IMR-90 (cell line): ENCODE data around the gene IRX3. TPM values are rescaled to one million over a fixed set of nuclear protein-coding genes. Genes with fewer than 3 reads are reported as not detected.

Experiments used
- ATAC-seq: fragments of 200-7000 bp; cut with Tn5 transposase; 2 replicates; pipeline ENCODE4 v1.9.1; 2020; ENCODE audit warnings: low read depth, mild to moderate bottlenecking, moderate library complexity
- BruUV-seq: library from RNA; stranded (reverse); fragments of 400-500 nt; replicated peaks from 2 replicates; lab custom pipeline; 2021; lab: Mats Ljungman, UMichigan
- CTCF ChIA-PET: fragments of 300-600 bp; formaldehyde crosslinking; extraction: SDS; loops from one replicate; lab custom pipeline; 2021; ENCODE audit warnings: antibody characterized with exemption; lab: Yijun Ruan, JAX
- POLR2A ChIA-PET: fragments of 300-600 bp; sonication (Branson Sonifier 250); formaldehyde crosslinking; loops from one replicate; lab custom pipeline; 2022; ENCODE audit warnings: antibody characterized with exemption; ENCODE audit not compliant: unreplicated experiment; lab: Charles Lee
- DNase-seq: peaks from one replicate; pipeline ENCODE4 v3.0.0; 2013
- H2AFZ ChIP-seq: replicated peaks from 2 replicates; pipeline ENCODE3; 2013; ENCODE audit warnings: low read length, mild to moderate bottlenecking; ENCODE audit not compliant: poor library complexity
- H2AK5ac ChIP-seq: 2 replicates; pipeline ENCODE4 v1.6.1; 2013; ENCODE audit warnings: low read depth, low read length, inconsistent platforms
- H2AK9ac ChIP-seq: replicated peaks from 2 replicates; pipeline ENCODE3; 2013; ENCODE audit warnings: mild to moderate bottlenecking, low read depth, low read length, moderate library complexity; ENCODE audit not compliant: poor library complexity
- H2BK120ac ChIP-seq: 2 replicates; pipeline ENCODE4 v1.6.1; 2013; ENCODE audit warnings: low read depth, low read length, inconsistent platforms
- H2BK15ac ChIP-seq: 3 replicates; pipeline ENCODE4 v1.6.1; 2013; ENCODE audit warnings: low read depth, low read length, inconsistent platforms
- H2BK20ac ChIP-seq: 2 replicates; pipeline ENCODE4 v1.6.1; 2013; ENCODE audit warnings: low read depth, mild to moderate bottlenecking, inconsistent platforms, low read length, moderate library complexity
- H2BK5ac ChIP-seq: 2 replicates; pipeline ENCODE4 v1.6.1; 2013; ENCODE audit warnings: mild to moderate bottlenecking, low read depth, low read length, inconsistent platforms; ENCODE audit not compliant: poor library complexity, severe bottlenecking
- H3K14ac ChIP-seq: replicated peaks from 2 replicates; pipeline ENCODE4 v1.6.1; 2013; ENCODE audit warnings: low read depth, low read length, inconsistent platforms
- H3K18ac ChIP-seq: 2 replicates; pipeline ENCODE4 v1.6.1; 2013; ENCODE audit warnings: low read depth, low read length, control low read depth
- H3K23ac ChIP-seq: 2 replicates; pipeline ENCODE4 v1.6.1; 2013; ENCODE audit warnings: low read depth, low read length, inconsistent platforms
- H3K27ac ChIP-seq: 2 replicates; pipeline ENCODE4 v1.5.1; 2013; ENCODE audit warnings: mild to moderate bottlenecking, control low read depth, low read length; ENCODE audit not compliant: insufficient read depth
- H3K27me3 ChIP-seq: 2 replicates; pipeline ENCODE4 v1.6.1; 2013; ENCODE audit warnings: low read length; ENCODE audit not compliant: control insufficient read depth, insufficient read depth
- H3K36me3 ChIP-seq: 2 replicates; pipeline ENCODE4 v1.6.1; 2013; ENCODE audit warnings: low read length, mixed read lengths; ENCODE audit not compliant: control insufficient read depth, insufficient read depth
- H3K4ac ChIP-seq: 2 replicates; pipeline ENCODE4 v1.6.1; 2013; ENCODE audit warnings: low read depth, low read length, inconsistent platforms
- H3K4me1 ChIP-seq: 2 replicates; pipeline ENCODE4 v1.6.1; 2013; ENCODE audit warnings: low read length, mixed read lengths; ENCODE audit not compliant: control insufficient read depth, insufficient read depth
- H3K4me2 ChIP-seq: 2 replicates; pipeline ENCODE4 v1.6.1; 2013; ENCODE audit warnings: low read depth, mild to moderate bottlenecking, control low read depth, low read length, moderate library complexity
- H3K4me3 ChIP-seq: 2 replicates; pipeline ENCODE4 v1.5.1; 2013; ENCODE audit warnings: low read depth, mild to moderate bottlenecking, control low read depth, low read length, moderate library complexity; ENCODE audit not compliant: insufficient read depth
- H3K56ac ChIP-seq: 2 replicates; pipeline ENCODE4 v1.6.1; 2013; ENCODE audit warnings: low read length, inconsistent platforms; ENCODE audit not compliant: insufficient read depth; ENCODE audit errors: extremely low read depth
- H3K79me1 ChIP-seq, 2 experiments: 2 replicates each; pipeline ENCODE4 v1.6.1; 2013; ENCODE audit warnings: low read length in 2 of 2, inconsistent platforms in 1 of 2, low read depth in 1 of 2
- H3K9ac ChIP-seq: 2 replicates; pipeline ENCODE4 v1.6.1; 2013; ENCODE audit warnings: low read depth, low read length, control low read depth
- H3K9me1 ChIP-seq: 2 replicates; pipeline ENCODE4 v1.6.1; 2013; ENCODE audit warnings: low read length, inconsistent platforms; ENCODE audit not compliant: insufficient read depth
- H3K9me3 ChIP-seq: 2 replicates; pipeline ENCODE4 v1.6.1; 2013; ENCODE audit warnings: low read length; ENCODE audit not compliant: control insufficient read depth, insufficient read depth
- H4K20me1 ChIP-seq: 2 replicates; pipeline ENCODE4 v1.6.1; 2013; ENCODE audit warnings: low read length, inconsistent platforms; ENCODE audit not compliant: insufficient read depth
- H4K5ac ChIP-seq: 2 replicates; pipeline ENCODE4 v1.6.1; 2013; ENCODE audit warnings: mild to moderate bottlenecking, low read depth, low read length, control low read depth
- H4K8ac ChIP-seq, 2 experiments: 2 replicates each; pipeline ENCODE4 v1.6.1; 2013; ENCODE audit warnings: low read depth in 2 of 2, low read length in 2 of 2, control low read depth in 1 of 2, inconsistent platforms in 1 of 2
- H4K91ac ChIP-seq: 2 replicates; pipeline ENCODE4 v1.6.1; 2013; ENCODE audit warnings: low read depth, low read length, inconsistent platforms; ENCODE audit not compliant: insufficient read depth
- MAFK ChIP-seq: IDR thresholded peaks from 2 replicates; pipeline ENCODE4 v1.6.1; 2012; ENCODE audit warnings: low read depth, low read length, improper control_type of control experiment
- RCOR1 ChIP-seq: IDR thresholded peaks from 2 replicates; pipeline ENCODE4 v1.6.1; 2012; ENCODE audit warnings: mild to moderate bottlenecking, low read length, improper control_type of control experiment; ENCODE audit not compliant: insufficient replicate concordance
- WGBS, 2 experiments: methylation state at CpG; one replicate each; pipeline versions ENCODE4 v1.1.5 to v1.1.7; 2013; ENCODE audit warnings: missing lambda C conversion rate in 2 of 2; ENCODE audit not compliant: insufficient read length in 1 of 2; ENCODE audit errors: extremely low coverage in 2 of 2; 5-methylcytosine and 5-hydroxymethylcytosine counted together
- dilution Hi-C: fragments of 300-500 bp; cut with HindIII; formaldehyde crosslinking; loops from one replicate; pipeline ENCODE4 v1.14.3; 2018; ENCODE audit warnings: low sequenced_read_pairs; ENCODE audit not compliant: unreplicated experiment
- in situ Hi-C: fragments of 300-500 bp; cut with MboI; formaldehyde crosslinking; loops from 3 replicates; pipeline ENCODE4 v1.14.3; 2019; ENCODE audit warnings: low sequenced_read_pairs, inconsistent platforms, mixed read lengths
- intact Hi-C: fragments of 100-400 bp; cut with micrococcal nuclease; formaldehyde crosslinking; loops from 2 replicates; pipeline ENCODE4 v1.10.0; 2022
- polyA plus RNA-seq, 3 experiments: library from polyadenylated mRNA; depleted of rRNA; stranded (reverse); fragments of >200 nt; gene quantifications; 2 replicates each; pipeline ENCODE4 v1.2.3, GENCODE V29; 2012; ENCODE audit warnings: low replicate concordance in 1 of 3
- total RNA-seq: library from RNA; depleted of rRNA; stranded (reverse); fragments of >200 nt; gene quantifications from 2 replicates; pipeline ENCODE4 v1.2.3, GENCODE V29; 2012

Gene IRX3
- total and polyA plus RNA-seq, 2 of the 4 experiments (the other 2 are of a cell fraction) = not detected

GRCh38 chr16:54236773-54237172 is 49.8 kb downstream of the IRX3 start:
- POLR2A ChIA-PET = no interaction called here
- Histone ChIP-seq H3K9me3 (no peaks in the 10 kb centered on the region), H2AFZ (no peak overlapping the region), H3K27ac (no peak overlapping the region), H2BK15ac (no peak overlapping the region), H4K8ac (no peak overlapping the region), H3K79me1 (no peaks in the 10 kb centered on the region), H2BK5ac (no peak overlapping the region), H3K9me1 (no peaks in the 10 kb centered on the region), H3K27me3 (peaks cover 13% of the 10 kb centered on the region), H3K9ac (no peak overlapping the region), H2AK5ac (no peak overlapping the region), H3K4me2 (no peak overlapping the region), H3K4me1 (no peaks in the 10 kb centered on the region), H4K91ac (no peak overlapping the region), H2BK20ac (no peak overlapping the region), H3K4ac (no peak overlapping the region), H2AK9ac (no peak overlapping the region), H3K4me3 (no peak overlapping the region), H3K23ac (no peak overlapping the region), H3K18ac (no peak overlapping the region), H4K5ac (no peak overlapping the region), H3K56ac (no peak overlapping the region), H4K20me1 (no peaks in the 10 kb centered on the region), H2BK120ac (no peak overlapping the region), H3K36me3 (no peaks in the 10 kb centered on the region), H3K14ac (no peak overlapping the region)
- no peak for TF ChIP-seq RCOR1
- TF ChIP-seq MAFK = no peak
- CTCF ChIA-PET = no interaction called here
- no CpG with 5 or more reads among the region's 2 CpGs for WGBS, 2 experiments
- intact Hi-C loops (no loop called here), in situ Hi-C loops (no loop called here), dilution Hi-C loops (no loop called here)
- BruUV-seq = no TSS peak
- ATAC-seq (peak; percentile 35; the same call in 1 of the 2 replicates), DNase-seq (peak; percentile 43)
